ENCODE data around the gene IL34. TPM values are rescaled to one million over a fixed set of nuclear protein-coding genes. Genes with fewer than 3 reads are reported as not detected.

IL34 gene
- total and polyA plus RNA-seq, 2 of the 8 experiments (the other 6 are each of a cell fraction or from before 2014, with no cell fraction given): 4.6 to 5.6 TPM

DNA sequence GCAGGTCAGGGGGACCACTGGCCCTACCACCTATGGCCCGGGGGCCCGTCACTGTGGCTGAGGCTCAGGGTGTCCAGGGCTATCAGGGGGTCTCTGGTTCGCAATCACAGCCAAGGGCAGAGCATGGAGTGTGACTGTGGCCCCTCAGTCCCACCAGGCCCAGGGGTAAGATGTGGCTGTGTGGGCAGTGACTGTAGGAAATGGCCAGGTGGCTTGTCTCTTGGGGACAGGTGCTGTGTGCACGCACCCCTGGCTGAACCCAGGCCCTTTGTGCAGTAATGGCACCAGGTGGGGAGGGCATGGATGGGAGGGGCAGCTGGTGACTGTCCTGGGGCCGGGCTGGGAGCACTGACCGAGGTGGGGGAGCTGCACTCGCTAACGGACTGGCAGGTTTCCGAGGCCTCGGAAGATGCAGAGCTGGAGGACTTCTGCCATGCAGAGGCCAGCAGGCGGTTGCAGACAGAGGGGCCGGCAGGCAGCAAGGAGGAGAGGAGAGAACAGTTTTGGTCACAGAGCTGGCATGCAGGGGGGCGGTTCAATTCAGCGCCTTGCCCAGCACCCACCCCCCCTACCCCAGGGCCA is 18.8 kb downstream of the IL34 start:
- no peak overlapping the region for H3K27ac ChIP-seq (ENCODE audit: low read depth, low read length)
- H3K4me3 ChIP-seq (ENCODE audit: extremely low read depth in 1 of 4, insufficient read depth in 2 of 4, low read depth in 3 of 4, low read length in 4 of 4): no peak overlapping the region
- no peak overlapping the region for H3K18ac ChIP-seq (ENCODE audit: extremely low read depth, low read length)
- DNase-seq (ENCODE audit: low read depth in 1 of 2, low spot score in 2 of 2): no peak
- no peaks in the 10 kb centered on the region for H3K9me3 ChIP-seq (ENCODE audit: insufficient read depth in 2 of 2, low read depth in 1 of 2, low read length in 1 of 2)
- no peak overlapping the region for H3K14ac ChIP-seq (ENCODE audit: insufficient read length)
- peaks cover 0 to 23% (median 4%) of the 10 kb centered on the region in 4 experiments; a peak in 4 of 8 replicates for H3K36me3 ChIP-seq (ENCODE audit: control insufficient read depth in 2 of 4, insufficient read depth in 4 of 4, low read length in 3 of 4)
- FAIRE-seq: no peak
- no peak overlapping the region for H2BK12ac ChIP-seq (ENCODE audit: low read depth, low read length)
- H4K20me1 ChIP-seq (replicated peaks in 1 of 2; ENCODE audit: control insufficient read depth in 1 of 2, insufficient read depth in 2 of 2, low read length in 2 of 2): peaks cover 0 to 3% of the 10 kb centered on the region in 2 experiments
- no peak overlapping the region for H2BK20ac ChIP-seq (ENCODE audit: low read length)
- H2BK120ac ChIP-seq (replicated peaks; ENCODE audit: low read depth, low read length): no peak overlapping the region
- peaks cover 0 to 11% (median 6%) of the 10 kb centered on the region in 4 experiments; a peak in 6 of 7 replicates for H3K4me1 ChIP-seq (replicated peaks in 1 of 4; ENCODE audit: control insufficient read depth in 3 of 4, insufficient read depth in 4 of 4, low read length in 3 of 4)
- H3K9ac ChIP-seq (replicated peaks in 1 of 4; ENCODE audit: extremely low read depth in 1 of 4, low read depth in 3 of 4, low read length in 3 of 4): no peak overlapping the region
- no peak overlapping the region for H3K4me2 ChIP-seq (ENCODE audit: insufficient read depth in 1 of 2, low read depth in 2 of 2, low read length in 2 of 2)
- ChIA-PET CTCF (ENCODE audit: partially characterized antibody) (interaction anchor here (1.4 to 1.9 kb wide), 2 partner anchors 15 to 106 kb away, joined by 7 to 8 read pairs; no protein-coding TSS in a partner anchor), POLR2A (ENCODE audit: partially characterized antibody) (interaction anchor here (0.6 to 2.2 kb wide), 2 partner anchors 11 to 67 kb away, joined by 4 to 8 read pairs; no protein-coding TSS in a partner anchor)
- no peak overlapping the region for H4K91ac ChIP-seq (replicated peaks; ENCODE audit: insufficient read length, low read length)
- no peak overlapping the region for H2AFZ ChIP-seq (ENCODE audit: low read length)
- no peaks in the 10 kb centered on the region for H3K23me2 ChIP-seq (ENCODE audit: low read depth, low read length)
- H4K5ac ChIP-seq (ENCODE audit: insufficient read length, low read depth, low read length): no peak overlapping the region
- no peak overlapping the region for H3K56ac ChIP-seq (replicated peaks; ENCODE audit: insufficient read length, low read depth, low read length)
- no peak overlapping the region for H2BK15ac ChIP-seq (ENCODE audit: low read length)
- no peaks in the 10 kb centered on the region for H3K79me2 ChIP-seq (ENCODE audit: control insufficient read depth in 1 of 2, insufficient read depth in 2 of 2, low read length in 2 of 2)
- H3K4ac ChIP-seq (replicated peaks; ENCODE audit: insufficient read length, low read depth, low read length): no peak overlapping the region
- no peaks in the 10 kb centered on the region for H3K79me1 ChIP-seq (ENCODE audit: low read depth, low read length)
- H2AK5ac ChIP-seq (ENCODE audit: low read depth, low read length): no peak overlapping the region
- H2BK5ac ChIP-seq (ENCODE audit: low read depth, low read length): no peak overlapping the region
- 93% methylated on average over 13 of the region's 14 CpGs; no CpG with 5 or more reads in 1 of the 2 experiments for WGBS, 2 experiments (ENCODE audit: extremely low coverage in 1 of 2, insufficient coverage in 1 of 2, insufficient read length in 1 of 2, insufficient replicate concordance in 2 of 2, low coverage in 1 of 2, low lambda C conversion rate in 2 of 2, missing lambda C conversion rate in 1 of 2)
- H4K8ac ChIP-seq (ENCODE audit: extremely low read depth, insufficient read depth, low read length): peak overlapping the region; percentile 62; the same call in 1 of the 2 replicates
- no peaks in the 10 kb centered on the region for H3K27me3 ChIP-seq (replicated peaks in 1 of 4; ENCODE audit: control insufficient read depth in 3 of 4, extremely low read depth in 1 of 4, insufficient read depth in 3 of 4, low read length in 3 of 4)
- H3K23ac ChIP-seq (ENCODE audit: insufficient read length): no peak overlapping the region
- TF ChIP-seq EGR1 (IDR thresholded peaks at IDR 0.05; ENCODE audit: borderline replicate concordance, low read depth, low read length) (no peak), POU5F1 (IDR thresholded peaks at IDR 0.05; ENCODE audit: low read depth, low read length) (no peak), HDAC6 (IDR thresholded peaks at IDR 0.05; ENCODE audit: low read depth, low read length) (no peak), MAFK (IDR thresholded peaks at IDR 0.05; ENCODE audit: low read depth, low read length) (no peak), SIN3A (conservative IDR thresholded peaks at IDR 0.05 in 1 of 2, IDR thresholded peaks at IDR 0.05 in 1 of 2; ENCODE audit: low read depth in 1 of 2, low read length in 2 of 2) (no peak), TAF7 (optimal IDR thresholded peaks at IDR 0.05; ENCODE audit: borderline replicate concordance, low read depth, low read length) (no peak), RFX5 (IDR thresholded peaks at IDR 0.05; ENCODE audit: borderline replicate concordance, low read depth, low read length) (no peak), SUZ12 (IDR thresholded peaks at IDR 0.05; ENCODE audit: low read length) (no peak), TCF12 (IDR thresholded peaks at IDR 0.05; ENCODE audit: low read depth, low read length) (no peak)
- TF ChIP-seq, protein P1, sequence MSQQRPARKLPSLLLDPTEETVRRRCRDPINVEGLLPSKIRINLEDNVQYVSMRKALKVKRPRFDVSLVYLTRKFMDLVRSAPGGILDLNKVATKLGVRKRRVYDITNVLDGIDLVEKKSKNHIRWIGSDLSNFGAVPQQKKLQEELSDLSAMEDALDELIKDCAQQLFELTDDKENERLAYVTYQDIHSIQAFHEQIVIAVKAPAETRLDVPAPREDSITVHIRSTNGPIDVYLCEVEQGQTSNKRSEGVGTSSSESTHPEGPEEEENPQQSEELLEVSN (IDR thresholded peaks at IDR 0.05): no peak

All from H1 (cell line).